ENCODE results near the gene PIGL.

Gene PIGL

DNA sequence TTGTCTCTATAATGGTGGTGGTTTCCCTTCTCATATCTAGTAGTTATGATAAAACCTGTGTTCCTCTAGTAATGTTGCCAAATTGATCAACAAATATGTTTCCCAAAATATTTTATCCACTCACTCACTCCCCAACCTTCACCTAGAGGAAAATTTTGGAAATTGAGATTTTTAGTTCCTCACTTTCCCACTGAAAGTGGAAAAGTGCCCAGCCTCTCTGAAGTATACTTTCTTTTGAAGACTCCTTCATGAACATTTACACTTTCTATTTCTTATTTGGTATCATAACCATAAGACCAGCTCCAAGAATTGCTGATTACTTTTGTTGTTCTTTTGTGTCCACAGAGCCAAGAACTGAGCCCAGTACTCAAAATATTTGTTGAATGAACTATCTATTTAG is 141.4 kb downstream of the PIGL start:
- no peak for DNase-seq
- H3K4me1 ChIP-seq = peaks cover 0 to 3% (median 1%) of the 10 kb centered on the region in 4 donors
- TF ChIP-seq, protein P1, sequence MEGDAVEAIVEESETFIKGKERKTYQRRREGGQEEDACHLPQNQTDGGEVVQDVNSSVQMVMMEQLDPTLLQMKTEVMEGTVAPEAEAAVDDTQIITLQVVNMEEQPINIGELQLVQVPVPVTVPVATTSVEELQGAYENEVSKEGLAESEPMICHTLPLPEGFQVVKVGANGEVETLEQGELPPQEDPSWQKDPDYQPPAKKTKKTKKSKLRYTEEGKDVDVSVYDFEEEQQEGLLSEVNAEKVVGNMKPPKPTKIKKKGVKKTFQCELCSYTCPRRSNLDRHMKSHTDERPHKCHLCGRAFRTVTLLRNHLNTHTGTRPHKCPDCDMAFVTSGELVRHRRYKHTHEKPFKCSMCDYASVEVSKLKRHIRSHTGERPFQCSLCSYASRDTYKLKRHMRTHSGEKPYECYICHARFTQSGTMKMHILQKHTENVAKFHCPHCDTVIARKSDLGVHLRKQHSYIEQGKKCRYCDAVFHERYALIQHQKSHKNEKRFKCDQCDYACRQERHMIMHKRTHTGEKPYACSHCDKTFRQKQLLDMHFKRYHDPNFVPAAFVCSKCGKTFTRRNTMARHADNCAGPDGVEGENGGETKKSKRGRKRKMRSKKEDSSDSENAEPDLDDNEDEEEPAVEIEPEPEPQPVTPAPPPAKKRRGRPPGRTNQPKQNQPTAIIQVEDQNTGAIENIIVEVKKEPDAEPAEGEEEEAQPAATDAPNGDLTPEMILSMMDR (IDR thresholded peaks at IDR 0.05) = no peak
- H3K27ac ChIP-seq = no peak overlapping the region
- intact Hi-C loops (cut with DNase I; ENCODE audit: low total_unique reads) = no loop called here
- H3K27me3 ChIP-seq = no peaks in the 10 kb centered on the region
- no peak overlapping the region for H3K4me3 ChIP-seq
- H3K9me3 ChIP-seq = no peaks in the 10 kb centered on the region
- H3K36me3 ChIP-seq = no peaks in the 10 kb centered on the region

DNA sequence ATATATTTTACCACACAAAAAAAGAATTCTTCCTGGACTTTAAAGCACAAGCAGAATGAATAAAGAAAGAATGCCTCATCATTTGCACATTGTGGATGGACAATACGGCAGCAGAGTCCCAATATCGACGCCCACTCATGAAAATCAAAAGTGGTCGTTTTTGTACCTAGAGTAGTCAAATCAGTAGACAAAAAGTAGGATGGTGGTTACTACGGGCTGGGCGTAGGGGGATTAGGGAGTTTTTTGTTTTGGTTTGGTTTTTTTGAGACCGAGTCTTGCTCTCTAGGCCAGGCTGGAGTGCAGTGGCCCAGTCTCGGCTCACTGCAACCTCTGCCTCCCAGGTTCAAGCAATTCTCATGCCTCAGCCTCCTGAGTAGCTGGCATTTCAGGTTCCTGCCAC is 144.9 kb downstream of the PIGL start:
- TF ChIP-seq, protein P1 (IDR thresholded peaks at IDR 0.05) = no peak
- Histone ChIP-seq H3K36me3 (no peaks in the 10 kb centered on the region), H3K27ac (no peak overlapping the region), H3K27me3 (no peaks in the 10 kb centered on the region), H3K9me3 (no peaks in the 10 kb centered on the region), H3K4me1 (peaks cover 0 to 3% (median 0%) of the 10 kb centered on the region in 4 donors), H3K4me3 (no peak overlapping the region)
- intact Hi-C loops (cut with DNase I; ENCODE audit: low total_unique reads) = no loop called here
- DNase-seq = no peak

DNA sequence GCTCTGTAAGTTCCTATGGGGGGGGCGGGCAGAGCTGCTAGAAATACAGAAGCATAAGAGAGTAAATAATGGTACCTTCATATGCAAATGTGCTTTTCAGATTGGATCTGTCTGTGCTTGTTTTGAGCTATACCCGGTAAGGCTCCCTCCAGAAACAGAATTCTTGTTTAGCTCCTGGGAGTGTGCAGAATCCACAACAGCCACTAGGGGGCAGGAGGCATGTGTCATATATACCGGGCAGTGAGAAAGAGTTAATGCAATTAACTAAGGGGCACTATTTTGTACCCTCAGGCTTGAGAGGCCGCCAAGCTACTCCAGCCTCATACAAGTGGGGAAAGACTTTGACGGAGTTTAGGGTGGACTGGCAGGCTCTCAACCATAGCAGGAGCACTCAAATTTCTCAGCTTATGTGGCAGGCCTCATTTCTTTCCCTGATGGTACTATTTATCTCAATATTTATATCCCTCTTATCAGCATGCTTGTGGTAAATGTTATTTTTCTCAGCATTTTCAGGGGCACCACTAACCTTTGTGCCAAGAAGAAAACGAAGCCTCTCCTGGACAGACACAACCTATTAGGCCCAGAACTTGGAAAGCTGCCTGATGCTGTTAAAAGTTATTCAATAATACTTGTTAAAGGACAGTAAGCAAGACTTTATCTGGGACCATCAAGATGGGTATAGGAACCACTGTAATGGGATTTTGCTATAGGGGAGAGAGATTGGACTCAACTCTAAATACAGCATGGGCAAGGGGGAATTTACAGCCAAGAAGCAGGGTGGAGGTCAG is 146.9 kb downstream of the PIGL start:
- no peaks in the 10 kb centered on the region for H3K27me3 ChIP-seq
- H3K4me3 ChIP-seq = no peak overlapping the region
- DNase-seq = peak; percentile 77 to 81
- intact Hi-C loops (cut with DNase I; ENCODE audit: low total_unique reads) = no loop called here
- H3K9me3 ChIP-seq = no peaks in the 10 kb centered on the region
- H3K27ac ChIP-seq = peak overlapping the region in 1 of 2 donors; percentile 15
- TF ChIP-seq, protein P1 (IDR thresholded peaks at IDR 0.05) = peak; percentile 86 to 93
- peaks cover 0 to 3% (median 0%) of the 10 kb centered on the region in 4 donors for H3K4me1 ChIP-seq
- no peaks in the 10 kb centered on the region for H3K36me3 ChIP-seq

DNA sequence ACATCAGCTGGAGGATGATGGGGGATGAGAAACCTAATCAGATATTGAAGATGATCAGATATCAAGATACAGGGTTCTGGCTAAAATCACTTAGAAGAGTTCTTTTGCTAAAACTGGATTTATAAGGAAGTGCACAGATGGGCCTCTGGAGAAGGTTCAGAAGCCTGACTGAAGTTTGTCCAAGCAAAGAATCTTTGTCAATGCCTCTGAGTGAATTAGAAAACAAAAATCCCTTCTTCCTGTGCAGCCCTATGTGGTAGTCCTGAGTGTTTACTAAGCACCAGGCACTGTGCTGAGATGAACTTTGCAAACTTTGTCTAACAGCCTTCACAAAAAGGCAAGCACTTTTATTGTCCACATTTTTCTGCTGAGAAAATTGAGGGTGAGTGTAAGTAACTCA is 147.6 kb downstream of the PIGL start:
- no peak overlapping the region for H3K4me3 ChIP-seq

DNA sequence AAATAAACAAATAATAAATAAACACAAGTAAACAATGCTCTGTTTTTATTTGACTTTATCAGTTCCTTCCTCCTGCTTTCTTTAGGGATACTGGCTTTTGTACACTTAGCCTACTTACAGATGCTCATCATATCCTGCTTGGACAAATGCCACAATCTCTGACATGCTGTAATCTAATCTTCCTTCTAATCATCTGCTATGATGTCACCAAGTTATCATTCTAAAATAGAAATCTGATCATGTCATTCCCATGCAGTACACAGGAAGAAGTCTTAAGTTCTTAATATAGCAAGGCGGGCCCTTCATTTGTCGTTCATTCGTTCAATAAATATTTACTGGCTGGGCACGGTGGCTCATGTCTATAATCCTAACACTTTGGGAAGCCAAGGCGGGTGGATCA is 154.7 kb downstream of the PIGL start:
- Histone ChIP-seq H3K27me3 (no peaks in the 10 kb centered on the region), H3K27ac (no peak overlapping the region), H3K9me3 (no peaks in the 10 kb centered on the region), H3K4me3 (no peak overlapping the region), H3K4me1 (peaks cover 3 to 13% (median 11%) of the 10 kb centered on the region in 4 donors), H3K36me3 (no peaks in the 10 kb centered on the region)
- intact Hi-C loops (cut with DNase I; ENCODE audit: low total_unique reads) = no loop called here
- TF ChIP-seq, protein P1 (IDR thresholded peaks at IDR 0.05) = no peak
- DNase-seq = no peak

More for the DNA sequence above, 147.6 kb downstream of the PIGL start:
- no peak overlapping the region for H3K27ac ChIP-seq
- no peaks in the 10 kb centered on the region for H3K27me3 ChIP-seq
- TF ChIP-seq, protein P1 (IDR thresholded peaks at IDR 0.05) = no peak
- H3K36me3 ChIP-seq = no peaks in the 10 kb centered on the region
- peaks cover 0 to 3% (median 0%) of the 10 kb centered on the region in 4 donors for H3K4me1 ChIP-seq
- intact Hi-C loops (cut with DNase I; ENCODE audit: low total_unique reads) = no loop called here
- no peaks in the 10 kb centered on the region for H3K9me3 ChIP-seq
- no peak for DNase-seq
